Measurements from ENCODE around the gene STK10.

DNA sequence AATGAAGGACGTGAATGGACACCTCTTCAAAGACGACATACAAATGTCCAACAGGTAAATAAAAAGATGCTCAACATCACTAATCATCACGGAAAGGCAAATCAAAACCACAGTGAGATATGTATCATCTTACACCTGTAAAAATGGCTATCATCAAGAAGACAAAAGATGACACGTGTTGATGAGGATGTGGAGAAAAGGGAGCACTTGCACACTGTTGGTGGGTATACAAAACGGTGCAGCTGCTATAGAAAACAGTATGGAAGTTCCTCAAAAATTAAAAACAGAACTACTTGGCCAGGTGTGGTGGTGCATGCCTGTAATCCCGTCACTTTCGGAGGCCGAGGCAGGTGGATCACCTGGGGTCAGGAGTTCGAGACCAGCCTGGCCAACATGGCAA, 47.9 kb downstream of the STK10 start:
- TF ChIP-seq, protein P1, sequence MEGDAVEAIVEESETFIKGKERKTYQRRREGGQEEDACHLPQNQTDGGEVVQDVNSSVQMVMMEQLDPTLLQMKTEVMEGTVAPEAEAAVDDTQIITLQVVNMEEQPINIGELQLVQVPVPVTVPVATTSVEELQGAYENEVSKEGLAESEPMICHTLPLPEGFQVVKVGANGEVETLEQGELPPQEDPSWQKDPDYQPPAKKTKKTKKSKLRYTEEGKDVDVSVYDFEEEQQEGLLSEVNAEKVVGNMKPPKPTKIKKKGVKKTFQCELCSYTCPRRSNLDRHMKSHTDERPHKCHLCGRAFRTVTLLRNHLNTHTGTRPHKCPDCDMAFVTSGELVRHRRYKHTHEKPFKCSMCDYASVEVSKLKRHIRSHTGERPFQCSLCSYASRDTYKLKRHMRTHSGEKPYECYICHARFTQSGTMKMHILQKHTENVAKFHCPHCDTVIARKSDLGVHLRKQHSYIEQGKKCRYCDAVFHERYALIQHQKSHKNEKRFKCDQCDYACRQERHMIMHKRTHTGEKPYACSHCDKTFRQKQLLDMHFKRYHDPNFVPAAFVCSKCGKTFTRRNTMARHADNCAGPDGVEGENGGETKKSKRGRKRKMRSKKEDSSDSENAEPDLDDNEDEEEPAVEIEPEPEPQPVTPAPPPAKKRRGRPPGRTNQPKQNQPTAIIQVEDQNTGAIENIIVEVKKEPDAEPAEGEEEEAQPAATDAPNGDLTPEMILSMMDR (conservative IDR thresholded peaks at IDR 0.05; ENCODE audit: low read depth in 2 of 2), result no peak
- TF ChIP-seq EZH2phosphoT487 (IDR thresholded peaks at IDR 0.05; ENCODE audit: unreplicated experiment) (no peak), JUNB (IDR thresholded peaks at IDR 0.05; ENCODE audit: unreplicated experiment) (no peak), POLR2AphosphoS5 (IDR thresholded peaks at IDR 0.05; ENCODE audit: low read depth) (no peak), EZH2 (IDR thresholded peaks at IDR 0.05; ENCODE audit: low read depth, unreplicated experiment) (no peak), STAT1 (IDR thresholded peaks at IDR 0.05; ENCODE audit: unreplicated experiment) (no peak), NANOG (IDR thresholded peaks at IDR 0.05; ENCODE audit: borderline replicate concordance) (no peak), CREB1 (CRISPR knock-in tag; IDR thresholded peaks at IDR 0.05; ENCODE audit: low read depth) (no peak), ZNF114 (CRISPR knock-in tag; IDR thresholded peaks at IDR 0.05) (no peak)
- TF ChIP-seq, protein P2, sequence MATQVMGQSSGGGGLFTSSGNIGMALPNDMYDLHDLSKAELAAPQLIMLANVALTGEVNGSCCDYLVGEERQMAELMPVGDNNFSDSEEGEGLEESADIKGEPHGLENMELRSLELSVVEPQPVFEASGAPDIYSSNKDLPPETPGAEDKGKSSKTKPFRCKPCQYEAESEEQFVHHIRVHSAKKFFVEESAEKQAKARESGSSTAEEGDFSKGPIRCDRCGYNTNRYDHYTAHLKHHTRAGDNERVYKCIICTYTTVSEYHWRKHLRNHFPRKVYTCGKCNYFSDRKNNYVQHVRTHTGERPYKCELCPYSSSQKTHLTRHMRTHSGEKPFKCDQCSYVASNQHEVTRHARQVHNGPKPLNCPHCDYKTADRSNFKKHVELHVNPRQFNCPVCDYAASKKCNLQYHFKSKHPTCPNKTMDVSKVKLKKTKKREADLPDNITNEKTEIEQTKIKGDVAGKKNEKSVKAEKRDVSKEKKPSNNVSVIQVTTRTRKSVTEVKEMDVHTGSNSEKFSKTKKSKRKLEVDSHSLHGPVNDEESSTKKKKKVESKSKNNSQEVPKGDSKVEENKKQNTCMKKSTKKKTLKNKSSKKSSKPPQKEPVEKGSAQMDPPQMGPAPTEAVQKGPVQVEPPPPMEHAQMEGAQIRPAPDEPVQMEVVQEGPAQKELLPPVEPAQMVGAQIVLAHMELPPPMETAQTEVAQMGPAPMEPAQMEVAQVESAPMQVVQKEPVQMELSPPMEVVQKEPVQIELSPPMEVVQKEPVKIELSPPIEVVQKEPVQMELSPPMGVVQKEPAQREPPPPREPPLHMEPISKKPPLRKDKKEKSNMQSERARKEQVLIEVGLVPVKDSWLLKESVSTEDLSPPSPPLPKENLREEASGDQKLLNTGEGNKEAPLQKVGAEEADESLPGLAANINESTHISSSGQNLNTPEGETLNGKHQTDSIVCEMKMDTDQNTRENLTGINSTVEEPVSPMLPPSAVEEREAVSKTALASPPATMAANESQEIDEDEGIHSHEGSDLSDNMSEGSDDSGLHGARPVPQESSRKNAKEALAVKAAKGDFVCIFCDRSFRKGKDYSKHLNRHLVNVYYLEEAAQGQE (IDR thresholded peaks at IDR 0.05; ENCODE audit: unreplicated experiment), result no peak
- TF ChIP-seq, protein P3, sequence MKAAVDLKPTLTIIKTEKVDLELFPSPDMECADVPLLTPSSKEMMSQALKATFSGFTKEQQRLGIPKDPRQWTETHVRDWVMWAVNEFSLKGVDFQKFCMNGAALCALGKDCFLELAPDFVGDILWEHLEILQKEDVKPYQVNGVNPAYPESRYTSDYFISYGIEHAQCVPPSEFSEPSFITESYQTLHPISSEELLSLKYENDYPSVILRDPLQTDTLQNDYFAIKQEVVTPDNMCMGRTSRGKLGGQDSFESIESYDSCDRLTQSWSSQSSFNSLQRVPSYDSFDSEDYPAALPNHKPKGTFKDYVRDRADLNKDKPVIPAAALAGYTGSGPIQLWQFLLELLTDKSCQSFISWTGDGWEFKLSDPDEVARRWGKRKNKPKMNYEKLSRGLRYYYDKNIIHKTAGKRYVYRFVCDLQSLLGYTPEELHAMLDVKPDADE (IDR thresholded peaks at IDR 0.05), result no peak
- TF ChIP-seq, protein P4, sequence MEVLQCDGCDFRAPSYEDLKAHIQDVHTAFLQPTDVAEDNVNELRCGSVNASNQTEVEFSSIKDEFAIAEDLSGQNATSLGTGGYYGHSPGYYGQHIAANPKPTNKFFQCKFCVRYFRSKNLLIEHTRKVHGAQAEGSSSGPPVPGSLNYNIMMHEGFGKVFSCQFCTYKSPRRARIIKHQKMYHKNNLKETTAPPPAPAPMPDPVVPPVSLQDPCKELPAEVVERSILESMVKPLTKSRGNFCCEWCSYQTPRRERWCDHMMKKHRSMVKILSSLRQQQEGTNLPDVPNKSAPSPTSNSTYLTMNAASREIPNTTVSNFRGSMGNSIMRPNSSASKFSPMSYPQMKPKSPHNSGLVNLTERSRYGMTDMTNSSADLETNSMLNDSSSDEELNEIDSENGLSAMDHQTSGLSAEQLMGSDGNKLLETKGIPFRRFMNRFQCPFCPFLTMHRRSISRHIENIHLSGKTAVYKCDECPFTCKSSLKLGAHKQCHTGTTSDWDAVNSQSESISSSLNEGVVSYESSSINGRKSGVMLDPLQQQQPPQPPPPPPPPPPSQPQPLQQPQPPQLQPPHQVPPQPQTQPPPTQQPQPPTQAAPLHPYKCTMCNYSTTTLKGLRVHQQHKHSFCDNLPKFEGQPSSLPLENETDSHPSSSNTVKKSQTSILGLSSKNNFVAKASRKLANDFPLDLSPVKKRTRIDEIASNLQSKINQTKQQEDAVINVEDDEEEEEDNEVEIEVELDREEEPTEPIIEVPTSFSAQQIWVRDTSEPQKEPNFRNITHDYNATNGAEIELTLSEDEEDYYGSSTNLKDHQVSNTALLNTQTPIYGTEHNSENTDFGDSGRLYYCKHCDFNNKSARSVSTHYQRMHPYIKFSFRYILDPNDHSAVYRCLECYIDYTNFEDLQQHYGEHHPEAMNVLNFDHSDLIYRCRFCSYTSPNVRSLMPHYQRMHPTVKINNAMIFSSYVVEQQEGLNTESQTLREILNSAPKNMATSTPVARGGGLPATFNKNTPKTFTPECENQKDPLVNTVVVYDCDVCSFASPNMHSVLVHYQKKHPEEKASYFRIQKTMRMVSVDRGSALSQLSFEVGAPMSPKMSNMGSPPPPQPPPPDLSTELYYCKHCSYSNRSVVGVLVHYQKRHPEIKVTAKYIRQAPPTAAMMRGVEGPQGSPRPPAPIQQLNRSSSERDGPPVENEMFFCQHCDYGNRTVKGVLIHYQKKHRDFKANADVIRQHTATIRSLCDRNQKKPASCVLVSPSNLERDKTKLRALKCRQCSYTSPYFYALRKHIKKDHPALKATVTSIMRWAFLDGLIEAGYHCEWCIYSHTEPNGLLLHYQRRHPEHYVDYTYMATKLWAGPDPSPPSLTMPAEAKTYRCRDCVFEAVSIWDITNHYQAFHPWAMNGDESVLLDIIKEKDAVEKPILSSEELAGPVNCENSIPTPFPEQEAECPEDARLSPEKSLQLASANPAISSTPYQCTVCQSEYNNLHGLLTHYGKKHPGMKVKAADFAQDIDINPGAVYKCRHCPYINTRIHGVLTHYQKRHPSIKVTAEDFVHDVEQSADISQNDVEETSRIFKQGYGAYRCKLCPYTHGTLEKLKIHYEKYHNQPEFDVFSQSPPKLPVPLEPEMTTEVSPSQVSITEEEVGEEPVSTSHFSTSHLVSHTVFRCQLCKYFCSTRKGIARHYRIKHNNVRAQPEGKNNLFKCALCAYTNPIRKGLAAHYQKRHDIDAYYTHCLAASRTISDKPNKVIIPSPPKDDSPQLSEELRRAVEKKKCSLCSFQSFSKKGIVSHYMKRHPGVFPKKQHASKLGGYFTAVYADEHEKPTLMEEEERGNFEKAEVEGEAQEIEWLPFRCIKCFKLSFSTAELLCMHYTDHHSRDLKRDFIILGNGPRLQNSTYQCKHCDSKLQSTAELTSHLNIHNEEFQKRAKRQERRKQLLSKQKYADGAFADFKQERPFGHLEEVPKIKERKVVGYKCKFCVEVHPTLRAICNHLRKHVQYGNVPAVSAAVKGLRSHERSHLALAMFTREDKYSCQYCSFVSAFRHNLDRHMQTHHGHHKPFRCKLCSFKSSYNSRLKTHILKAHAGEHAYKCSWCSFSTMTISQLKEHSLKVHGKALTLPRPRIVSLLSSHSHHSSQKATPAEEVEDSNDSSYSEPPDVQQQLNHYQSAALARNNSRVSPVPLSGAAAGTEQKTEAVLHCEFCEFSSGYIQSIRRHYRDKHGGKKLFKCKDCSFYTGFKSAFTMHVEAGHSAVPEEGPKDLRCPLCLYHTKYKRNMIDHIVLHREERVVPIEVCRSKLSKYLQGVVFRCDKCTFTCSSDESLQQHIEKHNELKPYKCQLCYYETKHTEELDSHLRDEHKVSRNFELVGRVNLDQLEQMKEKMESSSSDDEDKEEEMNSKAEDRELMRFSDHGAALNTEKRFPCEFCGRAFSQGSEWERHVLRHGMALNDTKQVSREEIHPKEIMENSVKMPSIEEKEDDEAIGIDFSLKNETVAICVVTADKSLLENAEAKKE (CRISPR knock-in tag; IDR thresholded peaks at IDR 0.05), result no peak
